ENCODE data around the gene KATNB1. TPM values are rescaled to one million over a fixed set of nuclear protein-coding genes. Genes with fewer than 3 reads are reported as not detected.

Gene KATNB1
- polyA plus RNA-seq, 1 of the 3 experiments (the other 2 are of a cell fraction): 43.7 TPM

GRCh38 chr16:57741660-57742191 is 6.2 kb downstream of the KATNB1 start (continued):
- TF ChIP-seq RAD21 (IDR thresholded peaks at IDR 0.05; ENCODE audit: low read length) (no peak), GATA2 (CRISPR knock-in tag; IDR thresholded peaks at IDR 0.05) (no peak), MXI1 (IDR thresholded peaks at IDR 0.05; ENCODE audit: low read depth, low read length) (no peak), CHD2 (IDR thresholded peaks at IDR 0.05; ENCODE audit: low read length, partially characterized antibody) (no peak), EP300 (IDR thresholded peaks at IDR 0.05; ENCODE audit: borderline replicate concordance in 1 of 2, low read depth in 1 of 2, low read length in 1 of 2) (no peak), ELF1 (IDR thresholded peaks at IDR 0.05) (no peak)

GRCh38 chr16:57742543-57742942 is 7.0 kb downstream of the KATNB1 start:
- TF ChIP-seq GATA2 (CRISPR knock-in tag; IDR thresholded peaks at IDR 0.05) (no peak), MAX (IDR thresholded peaks at IDR 0.05; ENCODE audit: low read depth) (no peak), EP300 (IDR thresholded peaks at IDR 0.05; ENCODE audit: borderline replicate concordance in 1 of 2, low read depth in 1 of 2, low read length in 1 of 2) (no peak), TEAD4 (IDR thresholded peaks at IDR 0.05; ENCODE audit: borderline replicate concordance, insufficient read depth) (no peak), ZBTB33 (IDR thresholded peaks at IDR 0.05; ENCODE audit: borderline replicate concordance, low read depth) (no peak), PBX3 (IDR thresholded peaks at IDR 0.05) (no peak), JUND (IDR thresholded peaks at IDR 0.05) (no peak), NRF1 (IDR thresholded peaks at IDR 0.05; ENCODE audit: low read depth, low read length) (no peak), RAD21 (IDR thresholded peaks at IDR 0.05; ENCODE audit: low read length) (no peak), ELF1 (IDR thresholded peaks at IDR 0.05) (no peak), RCOR1 (IDR thresholded peaks at IDR 0.05; ENCODE audit: low read length) (no peak), POLR2AphosphoS5 (IDR thresholded peaks at IDR 0.05; ENCODE audit: low read depth, low read length) (no peak)
- Histone ChIP-seq H3K27me3 (ENCODE audit: insufficient read depth) (no peaks in the 10 kb centered on the region), H3K4me1 (ENCODE audit: control insufficient read depth in 1 of 2, insufficient read depth in 2 of 2, low read depth in 1 of 2, low read length in 1 of 2) (peaks cover 0 to under 1% of the 10 kb centered on the region in 2 experiments; a peak in 1 of 4 replicates), H3K79me2 (ENCODE audit: insufficient read depth) (peaks cover 11% of the 10 kb centered on the region; the same call in 1 of the 2 replicates), H3K36me3 (replicated peaks in 1 of 2; ENCODE audit: control insufficient read depth in 1 of 2, insufficient read depth in 2 of 2, low read length in 1 of 2) (peaks cover 0 to 11% of the 10 kb centered on the region in 2 experiments), H3K4me2 (no peak overlapping the region), H3K9me2 (no peaks in the 10 kb centered on the region), H3K27ac (ENCODE audit: low read depth in 2 of 2, low read length in 1 of 2) (no peak overlapping the region), H3F3A (replicated peaks; ENCODE audit: insufficient read depth) (no peaks in the 10 kb centered on the region), H3K4me3 (ENCODE audit: low read depth in 2 of 2, low read length in 1 of 2) (no peak overlapping the region), H3K9me3 (no peaks in the 10 kb centered on the region), H3K9ac (no peak overlapping the region), H2AFZ (ENCODE audit: low read depth) (no peak overlapping the region), H4K20me1 (ENCODE audit: insufficient read depth) (no peaks in the 10 kb centered on the region)
- CTCF ChIA-PET: interaction anchor here (2.0 to 3.6 kb wide), 2 partner anchors 15 to 166 kb away, joined by 6 to 19 read pairs; no protein-coding TSS in a partner anchor
- WGBS (ENCODE audit: low lambda C conversion rate): 92% methylated on average over 4 of the region's 4 CpGs
- POLR2A ChIA-PET: no interaction called here
- no peak for DNase-seq
